Ovary (tissue), 3 donors: Measurements from ENCODE around the gene CYB561A3.

Experiments
- POLR2A ChIP-seq: fragments of 450-650 bp; IDR thresholded peaks from one replicate; pipeline ENCODE4 v1.6.1; 2017; ENCODE audit warnings: antibody characterized with exemption, mild to moderate bottlenecking, moderate library complexity
- TF ChIP-seq, protein P1 (sequence below), 3 donors: fragments of 450-650 bp in 2 of 3; fragments of 200-600 bp in 1 of 3; IDR thresholded peaks; one replicate each; pipeline versions ENCODE4 v1.5.1 to v1.8.0; 2016 to 2022; ENCODE audit warnings: antibody characterized with exemption in 3 of 3, mild to moderate bottlenecking in 1 of 3
- donor health status: DM: no; HTN: no; CAD: no.

GRCh38 chr11:61367406-61367805, 5.7 kb upstream of the CYB561A3 start:
- TF ChIP-seq, protein P1, sequence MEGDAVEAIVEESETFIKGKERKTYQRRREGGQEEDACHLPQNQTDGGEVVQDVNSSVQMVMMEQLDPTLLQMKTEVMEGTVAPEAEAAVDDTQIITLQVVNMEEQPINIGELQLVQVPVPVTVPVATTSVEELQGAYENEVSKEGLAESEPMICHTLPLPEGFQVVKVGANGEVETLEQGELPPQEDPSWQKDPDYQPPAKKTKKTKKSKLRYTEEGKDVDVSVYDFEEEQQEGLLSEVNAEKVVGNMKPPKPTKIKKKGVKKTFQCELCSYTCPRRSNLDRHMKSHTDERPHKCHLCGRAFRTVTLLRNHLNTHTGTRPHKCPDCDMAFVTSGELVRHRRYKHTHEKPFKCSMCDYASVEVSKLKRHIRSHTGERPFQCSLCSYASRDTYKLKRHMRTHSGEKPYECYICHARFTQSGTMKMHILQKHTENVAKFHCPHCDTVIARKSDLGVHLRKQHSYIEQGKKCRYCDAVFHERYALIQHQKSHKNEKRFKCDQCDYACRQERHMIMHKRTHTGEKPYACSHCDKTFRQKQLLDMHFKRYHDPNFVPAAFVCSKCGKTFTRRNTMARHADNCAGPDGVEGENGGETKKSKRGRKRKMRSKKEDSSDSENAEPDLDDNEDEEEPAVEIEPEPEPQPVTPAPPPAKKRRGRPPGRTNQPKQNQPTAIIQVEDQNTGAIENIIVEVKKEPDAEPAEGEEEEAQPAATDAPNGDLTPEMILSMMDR (IDR thresholded peaks at IDR 0.05), result no peak
- no peak for TF ChIP-seq POLR2A
